GM19455 (cell line): ENCODE results near the gene SLC20A1.
A peak's percentile ranks its signal among the peaks of the same experiment; 100 is the strongest.
"Not testable (repeated sequence)": the region's sequence is repeated elsewhere in the genome, so short reads cannot be mapped to it uniquely, and the experiment has no call there.

ENCODE experiments used
- ATAC-seq: cut with Tn5 transposase; IDR thresholded peaks from one replicate; pipeline ENCODE4 v1.9.1; 2021; ENCODE audit not compliant: unreplicated experiment

Gene SLC20A1

DNA sequence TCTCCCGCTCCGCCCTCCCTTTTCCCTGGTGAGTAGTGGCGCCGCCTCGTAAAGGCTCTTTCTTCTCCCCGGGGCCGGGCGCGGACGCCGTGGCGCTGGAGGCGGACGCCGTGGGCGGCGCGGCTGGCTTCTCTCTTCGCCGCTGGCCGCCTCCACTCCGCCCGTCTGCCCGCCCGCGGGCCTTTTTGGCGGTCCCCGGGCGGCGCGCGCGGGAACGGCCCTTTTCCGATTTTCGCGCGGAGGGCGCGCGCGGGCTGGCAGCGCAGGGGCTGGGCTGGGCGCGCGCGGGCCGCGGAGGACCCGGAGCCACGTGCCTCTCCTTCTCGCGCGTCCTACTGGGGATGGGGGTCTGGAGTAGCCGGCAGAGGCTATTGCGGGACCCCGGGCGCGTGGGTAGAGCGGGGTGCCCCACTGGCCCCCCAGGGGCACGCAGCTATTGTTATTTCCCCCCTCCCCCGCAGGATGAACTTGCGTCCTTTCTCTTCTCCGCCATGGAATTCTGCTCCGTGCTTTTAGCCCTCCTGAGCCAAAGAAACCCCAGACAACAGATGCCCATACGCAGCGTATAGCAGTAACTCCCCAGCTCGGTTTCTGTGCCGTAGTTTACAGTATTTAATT, 472 bp downstream of the SLC20A1 start:
- ATAC-seq = peak; percentile 36

DNA sequence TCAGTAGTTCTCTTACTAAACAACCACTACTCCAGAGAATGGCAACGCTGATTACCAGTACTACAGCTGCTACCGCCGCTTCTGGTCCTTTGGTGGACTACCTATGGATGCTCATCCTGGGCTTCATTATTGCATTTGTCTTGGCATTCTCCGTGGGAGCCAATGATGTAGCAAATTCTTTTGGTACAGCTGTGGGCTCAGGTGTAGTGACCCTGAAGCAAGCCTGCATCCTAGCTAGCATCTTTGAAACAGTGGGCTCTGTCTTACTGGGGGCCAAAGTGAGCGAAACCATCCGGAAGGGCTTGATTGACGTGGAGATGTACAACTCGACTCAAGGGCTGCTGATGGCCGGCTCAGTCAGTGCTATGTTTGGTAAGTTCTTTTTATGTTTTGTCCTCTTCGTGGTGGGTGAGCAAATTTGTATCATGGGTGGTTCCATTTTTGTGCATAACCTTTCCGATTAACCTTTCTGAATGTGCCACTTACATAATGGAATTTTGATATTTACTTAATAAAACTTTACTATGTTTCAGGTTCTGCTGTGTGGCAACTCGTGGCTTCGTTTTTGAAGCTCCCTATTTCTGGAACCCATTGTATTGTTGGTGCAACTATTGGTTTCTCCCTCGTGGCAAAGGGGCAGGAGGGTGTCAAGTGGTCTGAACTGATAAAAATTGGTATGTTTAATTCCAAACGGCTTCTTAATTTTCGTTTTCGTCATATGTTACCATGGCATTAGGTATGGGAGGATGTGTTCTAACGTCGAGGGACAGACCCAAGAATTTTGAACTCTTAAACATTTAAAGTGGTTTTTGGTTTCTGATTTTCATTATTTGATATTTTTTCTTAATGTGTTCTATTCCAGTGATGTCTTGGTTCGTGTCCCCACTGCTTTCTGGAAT, 1.3 kb downstream of the SLC20A1 start:
- ATAC-seq = no peak

DNA sequence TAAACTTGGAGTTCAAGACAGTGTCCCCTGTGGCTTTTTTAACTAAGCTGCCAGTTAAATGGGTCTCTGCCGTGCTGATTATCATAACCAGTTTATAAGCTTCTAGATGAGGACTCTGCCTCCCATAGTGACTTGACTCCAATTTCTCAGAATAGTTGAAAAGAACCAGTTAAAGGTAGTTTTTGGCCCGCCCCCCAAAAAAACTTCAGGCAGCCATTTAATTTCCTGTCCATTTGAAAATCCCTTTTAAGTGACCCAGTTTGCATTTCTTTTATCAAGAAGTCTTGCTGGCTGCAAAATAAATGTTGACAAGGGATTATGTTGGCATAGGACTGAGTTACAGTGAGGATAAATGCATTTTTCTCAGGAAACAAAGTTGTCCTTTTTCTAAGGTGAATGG, 2.3 kb downstream of the SLC20A1 start:
- ATAC-seq = no peak

DNA sequence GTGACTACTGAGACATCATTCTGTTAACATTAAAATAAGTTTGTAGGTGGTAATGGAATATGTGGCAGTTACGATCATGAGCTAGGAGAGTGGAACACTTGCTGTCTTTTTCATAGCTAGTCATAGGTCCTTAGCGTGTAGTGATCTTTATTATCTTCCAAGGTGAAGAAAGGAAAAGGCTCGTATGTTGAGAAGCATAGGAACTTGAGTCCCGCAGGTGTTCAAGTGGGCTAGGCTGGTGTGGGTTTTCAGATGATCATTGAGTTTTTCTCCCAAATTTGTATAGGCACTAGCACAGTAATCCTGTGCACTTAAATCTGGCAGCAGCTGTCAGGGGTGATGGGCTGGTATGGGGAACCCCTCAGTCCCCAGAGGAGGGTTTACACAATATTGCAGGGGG, 10.9 kb downstream of the SLC20A1 start:
- ATAC-seq = no peak

DNA sequence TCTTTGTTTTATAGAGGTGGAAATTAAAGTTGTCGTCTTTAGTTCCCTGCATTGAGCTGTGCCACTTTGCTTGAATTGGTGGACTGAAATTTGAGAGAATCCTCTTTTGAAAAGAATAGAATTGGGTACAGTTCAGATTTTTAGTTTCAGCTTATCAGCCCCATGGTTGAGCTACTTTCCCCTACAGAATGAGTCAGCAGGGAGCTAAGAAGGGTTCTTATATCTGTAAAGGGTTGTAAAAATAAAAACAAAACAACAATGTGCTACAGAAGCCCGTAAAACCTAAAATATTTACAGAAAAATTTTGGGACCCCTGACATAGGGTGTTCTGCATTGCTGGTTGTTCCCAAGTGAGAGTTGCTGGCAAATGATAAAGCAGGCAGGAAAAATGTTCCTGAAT, 12.6 kb downstream of the SLC20A1 start:
- no peak for ATAC-seq

- no peak for ATAC-seq
These were observed 13.3 kb downstream of the SLC20A1 start for GRCh38 chr2:112658839-112659667.

DNA sequence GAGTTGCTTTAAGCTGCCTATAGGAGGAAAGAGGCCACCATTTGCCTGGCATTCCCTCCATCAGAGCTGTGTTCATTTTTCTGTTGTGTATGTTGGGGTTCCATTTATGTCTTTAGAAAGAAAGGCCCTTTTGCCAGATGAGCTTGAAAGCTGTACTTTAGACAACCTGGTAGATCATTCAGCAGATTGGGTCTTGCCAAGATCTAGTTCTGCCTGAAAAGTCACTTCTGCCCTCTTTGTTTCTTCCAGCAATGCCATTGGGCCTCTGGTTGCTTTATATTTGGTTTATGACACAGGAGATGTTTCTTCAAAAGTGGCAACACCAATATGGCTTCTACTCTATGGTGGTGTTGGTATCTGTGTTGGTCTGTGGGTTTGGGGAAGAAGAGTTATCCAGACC, 14.4 kb downstream of the SLC20A1 start:
- no peak for ATAC-seq

GRCh38 chr2:112661656-112662305, 16.0 kb downstream of the SLC20A1 start:
- ATAC-seq = no peak

DNA sequence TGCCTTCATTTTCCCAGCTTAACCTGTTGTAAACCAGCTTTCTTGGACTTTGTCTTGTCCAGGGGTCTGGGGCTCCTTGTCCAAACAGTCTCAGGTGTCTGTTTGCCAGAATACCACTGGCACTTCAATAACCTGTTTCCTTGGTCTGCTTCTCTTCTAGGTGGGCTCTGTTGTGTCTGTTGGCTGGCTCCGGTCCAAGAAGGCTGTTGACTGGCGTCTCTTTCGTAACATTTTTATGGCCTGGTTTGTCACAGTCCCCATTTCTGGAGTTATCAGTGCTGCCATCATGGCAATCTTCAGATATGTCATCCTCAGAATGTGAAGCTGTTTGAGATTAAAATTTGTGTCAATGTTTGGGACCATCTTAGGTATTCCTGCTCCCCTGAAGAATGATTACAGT, 17.0 kb downstream of the SLC20A1 start:
- no peak for ATAC-seq

GRCh38 chr2:112664689-112665088, 18.9 kb downstream of the SLC20A1 start:
- no peak for ATAC-seq

DNA sequence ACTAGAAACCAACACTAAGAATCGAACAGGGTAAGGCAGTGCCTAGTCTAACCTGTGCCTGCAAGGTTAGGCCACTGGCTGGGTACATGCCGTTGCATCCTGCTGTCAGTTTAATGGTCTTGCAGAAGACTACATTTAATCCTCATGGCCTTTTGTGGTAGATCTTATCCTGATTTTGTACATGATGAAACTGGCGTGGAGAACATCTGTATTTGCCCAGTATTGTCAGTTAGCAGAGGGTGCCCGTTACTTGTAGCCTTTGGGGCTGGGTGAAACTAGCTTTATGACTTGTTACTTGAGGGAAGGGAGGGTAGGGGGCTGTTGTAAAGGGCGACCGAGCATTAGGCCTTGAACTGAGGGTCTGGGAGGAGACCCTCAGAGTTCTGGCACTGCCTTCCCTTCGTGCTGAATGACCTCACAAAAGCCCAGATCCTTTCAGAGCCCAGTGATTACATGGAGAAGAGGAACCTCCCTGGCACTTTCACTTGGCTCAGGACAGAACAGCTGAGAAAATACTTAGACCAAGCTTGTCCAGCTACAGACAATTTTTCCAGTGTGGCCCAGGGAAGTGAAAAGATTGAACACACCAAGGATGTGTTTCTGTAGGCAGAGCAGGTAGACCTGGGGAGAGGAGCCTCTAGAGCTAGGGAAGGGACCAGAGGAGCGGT, 19.5 kb downstream of the SLC20A1 start:
- ATAC-seq = no peak

GRCh38 chr2:112666761-112667122, 21.0 kb downstream of the SLC20A1 start:
- ATAC-seq = no peak

- not testable (repeated sequence) for ATAC-seq
These were observed 21.8 kb downstream of the SLC20A1 start for GRCh38 chr2:112667540-112667939.

DNA sequence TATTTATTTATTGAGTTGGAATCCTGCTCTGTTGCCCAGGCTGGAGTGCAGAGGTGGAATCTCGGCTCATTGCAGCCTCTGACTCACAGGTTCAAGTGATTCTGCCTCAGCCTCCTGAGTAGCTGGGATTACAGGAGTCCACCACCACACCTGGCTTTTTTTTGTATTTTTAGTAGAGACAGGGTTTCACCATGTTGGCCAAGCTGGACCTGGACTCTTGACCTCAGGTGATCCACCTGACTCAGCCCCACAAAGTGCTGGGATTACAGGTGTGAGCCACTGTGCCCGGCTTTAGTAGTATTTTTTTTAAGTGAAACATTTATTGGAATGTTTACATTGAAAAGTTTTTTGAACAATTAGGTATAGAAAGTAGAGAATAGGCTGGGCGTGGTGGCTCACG, 23.9 kb downstream of the SLC20A1 start:
- ATAC-seq = no peak

DNA sequence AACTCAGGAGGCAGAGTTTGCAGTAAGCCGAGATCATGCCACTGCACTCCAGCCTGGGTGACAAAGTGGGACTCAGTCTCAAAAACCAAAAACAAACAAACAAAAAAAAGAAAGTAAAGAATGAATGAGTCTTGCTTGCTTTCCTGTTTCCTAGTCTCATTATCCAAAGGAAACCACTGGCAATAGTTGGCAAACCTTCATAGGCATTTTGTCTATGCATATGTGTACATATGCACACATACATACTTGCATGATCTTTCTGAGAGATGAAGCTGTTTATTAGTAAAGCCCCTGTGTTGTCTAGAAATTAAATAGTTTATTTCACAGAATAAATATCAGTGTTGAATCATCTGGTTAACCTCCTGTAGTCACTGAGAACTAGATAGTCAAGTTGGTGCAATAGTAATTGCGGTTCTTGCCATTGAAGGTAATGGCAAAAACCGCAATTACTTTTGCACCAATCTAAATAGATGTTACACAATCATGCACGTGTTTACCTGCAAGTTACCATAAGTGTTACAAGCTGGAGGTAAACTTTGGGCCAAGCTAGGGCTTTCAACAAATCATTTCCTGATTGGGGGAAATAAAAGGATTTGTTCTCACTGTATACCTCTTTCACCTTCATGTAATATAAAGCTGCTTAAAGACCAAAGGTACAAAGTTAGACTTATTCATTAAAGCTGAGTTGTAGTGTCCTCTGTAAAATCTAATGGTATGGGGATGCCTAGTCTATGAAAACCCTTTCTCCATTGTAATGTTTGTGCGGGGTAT, 24.7 kb downstream of the SLC20A1 start:
- no peak for ATAC-seq

DNA sequence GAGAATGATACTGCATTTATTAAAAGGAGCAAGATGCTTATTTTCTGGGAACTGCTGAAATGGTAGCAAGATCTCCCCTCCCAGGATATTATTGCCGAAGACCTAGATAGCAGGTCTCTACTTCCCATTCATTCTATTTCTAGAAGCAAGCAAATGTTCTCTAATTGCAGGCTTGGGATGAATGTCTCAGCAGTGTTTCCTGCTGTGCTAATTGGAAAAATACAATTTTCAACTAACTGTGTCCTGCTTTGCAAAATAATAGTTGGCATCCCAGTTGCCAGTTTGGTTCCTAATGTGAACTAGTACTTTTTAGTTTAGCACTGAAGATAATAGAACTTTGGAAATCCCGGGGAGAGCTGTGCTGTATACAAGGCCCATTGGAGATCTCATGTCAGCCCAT, 26.1 kb downstream of the SLC20A1 start:
- ATAC-seq = no peak

- no peak for ATAC-seq
These were observed 27.3 kb downstream of the SLC20A1 start for GRCh38 chr2:112673008-112673407.

- no peak for ATAC-seq
These were observed 28.5 kb downstream of the SLC20A1 start for GRCh38 chr2:112674229-112674628.

- ATAC-seq = no peak
These were observed 33.7 kb downstream of the SLC20A1 start for GRCh38 chr2:112679484-112679883.

DNA sequence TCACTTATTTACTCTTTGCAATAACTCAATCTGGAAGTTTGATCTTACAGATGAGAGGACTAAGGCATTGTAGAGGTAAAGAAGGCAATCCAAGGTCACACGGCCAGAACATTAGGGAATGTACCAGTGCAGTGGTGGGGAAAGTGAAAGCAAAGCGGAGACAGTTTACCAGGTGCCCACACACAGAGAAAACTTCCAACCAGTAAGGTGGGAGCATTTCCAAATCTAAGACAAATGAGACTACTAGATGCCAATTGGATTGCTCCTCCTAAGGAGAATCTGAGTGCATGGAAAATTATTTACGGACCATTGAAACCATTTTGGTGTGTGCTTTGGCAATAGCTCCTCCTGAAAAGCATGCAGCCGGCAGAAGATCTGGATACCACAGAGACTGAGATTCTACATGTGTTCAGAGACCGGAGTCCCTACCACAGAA, 34.9 kb downstream of the SLC20A1 start:
- no peak for ATAC-seq
